CD4-positive, alpha-beta T cell treated with Interleukin-17A for 4 hours (primary cell): Measurements from ENCODE around the gene TOR1B.

Experiments used
- DNase-seq: peaks from one replicate; pipeline ENCODE4 v3.0.0-alpha.2; 2020; ENCODE audit warnings: mixed read lengths

TOR1B gene

GRCh38 chr9:129815278-129815677 lies 12.3 kb downstream of the TOR1B start:
- no peak for DNase-seq

DNA sequence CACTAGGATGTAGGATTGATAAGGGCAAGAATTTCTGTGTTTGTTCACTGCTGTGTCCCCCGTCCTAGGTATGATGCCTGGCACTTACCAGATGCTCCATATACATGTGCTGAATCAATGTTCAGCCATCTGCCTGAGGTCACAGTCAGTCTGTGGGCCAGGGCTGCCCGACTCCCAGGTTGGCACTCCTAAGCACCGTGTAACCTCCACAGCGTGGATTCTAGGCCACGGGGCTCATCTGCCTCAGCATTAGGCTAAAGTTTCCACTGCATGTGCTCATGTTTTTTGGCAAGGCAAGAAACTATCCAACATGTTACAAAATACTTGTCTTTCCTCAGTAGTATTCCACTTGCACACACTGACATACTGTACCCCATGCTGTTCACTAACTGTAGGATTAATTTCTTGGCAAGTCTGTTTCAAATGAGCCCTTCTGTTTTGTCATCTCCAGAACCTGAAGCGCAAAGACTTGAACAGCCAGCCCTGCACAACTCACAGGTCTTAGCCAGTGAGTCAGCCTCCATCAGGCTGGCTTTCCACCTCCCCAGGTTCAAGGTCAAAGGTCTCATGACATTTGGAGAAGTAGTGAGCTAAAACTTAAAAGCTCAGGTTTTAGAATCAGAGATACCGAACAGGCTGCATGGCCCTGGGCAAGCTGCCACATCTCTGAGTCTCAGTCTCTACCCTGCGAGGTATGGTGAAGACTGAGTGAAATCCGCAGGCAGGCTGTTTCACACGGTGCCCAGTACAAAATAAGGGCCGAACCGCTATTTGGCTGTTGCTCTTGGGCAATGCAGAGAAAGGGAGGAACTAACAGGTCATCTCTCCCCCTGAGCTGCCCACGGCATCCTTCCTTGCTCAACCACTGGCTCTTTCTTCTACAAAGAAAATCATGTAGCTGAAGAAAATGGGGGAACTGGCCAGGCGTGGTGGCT lies 13.8 kb downstream of the TOR1B start:
- no peak for DNase-seq

DNA sequence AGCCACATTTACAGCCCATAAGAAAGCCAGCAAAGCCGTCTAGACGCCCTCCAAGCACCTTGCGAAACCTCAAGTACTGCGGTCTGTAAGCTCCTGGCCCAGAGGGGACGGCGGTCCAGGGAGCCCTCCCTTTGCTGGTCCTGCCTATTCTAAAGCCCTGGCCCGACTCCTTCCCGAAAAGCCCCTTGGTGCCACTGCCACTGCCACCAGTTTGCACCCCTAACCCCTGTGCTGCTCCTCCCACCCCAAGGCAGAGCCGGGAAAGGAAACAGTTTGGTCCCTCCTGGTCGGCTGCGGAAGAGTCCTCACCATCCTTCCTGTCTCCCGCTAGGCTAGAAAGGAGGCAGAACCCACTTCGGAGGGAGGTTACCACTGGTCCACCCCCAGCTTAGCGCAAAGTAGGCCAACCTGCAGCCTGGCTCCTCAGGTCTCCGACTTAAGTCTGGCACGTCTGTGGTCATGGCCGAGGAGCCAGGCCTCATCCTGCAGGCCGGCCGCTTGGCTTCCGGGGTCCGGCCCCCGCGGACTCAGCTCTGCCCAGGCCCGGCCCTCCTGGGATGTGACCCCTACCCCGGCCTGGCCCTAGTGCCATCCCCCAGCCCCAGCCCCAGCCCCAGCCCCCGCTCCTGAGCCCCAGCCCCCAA lies 20.0 kb downstream of the TOR1B start:
- peak; percentile 23 for DNase-seq

- DNase-seq, result no peak
These were observed 20.6 kb downstream of the TOR1B start for GRCh38 chr9:129823542-129823934.

- peak; percentile 93 for DNase-seq
These were observed 21.1 kb downstream of the TOR1B start, which contains the start of gene TOR1A for GRCh38 chr9:129823935-129824601. Gene TOR1A, minus strand, starts transcription at chr9:129824136. Its CDS starts 51 bp downstream, at chr9:129824085.

DNA sequence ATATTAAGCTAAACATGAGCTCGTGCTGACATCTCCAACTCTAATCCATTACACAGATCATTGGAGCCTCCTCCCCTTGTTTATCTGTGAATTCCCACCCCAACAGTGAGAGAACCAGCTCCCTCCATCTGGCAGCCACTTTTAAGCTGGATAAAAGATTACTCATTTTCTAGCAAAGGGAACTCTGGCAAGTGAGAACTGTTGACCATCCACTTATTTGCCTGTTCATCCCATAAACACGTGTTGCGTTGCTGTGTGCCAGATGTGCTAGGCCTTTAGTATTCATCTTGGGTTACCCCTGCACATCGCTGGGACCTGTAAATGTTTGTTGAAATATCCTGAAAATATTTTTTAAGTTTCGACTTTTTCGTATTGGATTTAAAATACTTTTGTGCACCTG lies 23.4 kb downstream of the TOR1B start:
- no peak for DNase-seq

DNA sequence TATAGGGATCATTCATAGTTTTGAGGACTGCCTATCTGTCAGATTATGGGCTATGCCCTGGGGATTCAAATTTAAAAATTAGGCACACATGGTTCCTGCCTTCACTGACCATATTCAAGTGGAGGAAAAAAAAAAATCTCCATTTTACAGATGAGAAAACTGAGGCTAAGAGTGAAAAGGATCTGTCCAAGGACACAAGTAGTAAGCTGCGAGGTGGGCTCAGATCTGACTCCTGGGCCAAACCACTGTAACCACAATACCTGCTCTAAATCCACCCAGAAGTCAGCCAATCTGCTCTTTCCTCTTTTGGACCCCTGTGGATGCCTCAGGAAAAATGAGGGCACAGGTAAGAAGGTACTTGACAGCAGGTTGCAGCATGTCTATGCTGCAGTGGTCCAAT lies 23.8 kb downstream of the TOR1B start:
- no peak for DNase-seq

DNA sequence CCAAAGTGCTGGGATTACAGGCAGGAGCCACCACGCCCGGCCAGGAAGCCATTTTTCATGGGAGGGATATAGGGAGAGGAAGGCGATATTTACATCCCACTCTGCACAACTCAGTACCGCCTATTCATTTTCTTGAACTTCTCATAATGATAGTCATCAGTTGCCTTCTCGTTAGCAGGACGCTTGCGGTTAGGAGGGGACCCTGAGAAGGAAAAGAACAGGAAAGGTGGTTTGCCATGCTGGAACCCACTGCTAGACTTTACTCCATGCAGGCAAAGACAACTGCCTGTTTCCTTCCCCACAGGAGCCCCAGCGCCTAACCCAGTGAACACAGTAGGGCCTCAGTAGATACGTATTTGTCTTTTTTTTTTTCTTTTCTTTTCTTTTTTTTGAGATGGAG lies 25.1 kb downstream of the TOR1B start:
- no peak for DNase-seq

- DNase-seq, result no peak
These were observed 26.0 kb downstream of the TOR1B start for GRCh38 chr9:129828969-129829368.

GRCh38 chr9:129832982-129833381 lies 30.0 kb downstream of the TOR1B start:
- no peak for DNase-seq

GRCh38 chr9:129834489-129835127 lies 31.6 kb downstream of the TOR1B start:
- peak; percentile 70 for DNase-seq

- peak; percentile 99 for DNase-seq
These were observed 32.3 kb downstream of the TOR1B start, which contains the start of the genes C9orf78 and USP20 for GRCh38 chr9:129835128-129835859. Gene C9orf78, minus strand, starts transcription at chr9:129835275. Its CDS starts 54 bp downstream, at chr9:129835221. Gene USP20, plus strand, starts transcription at chr9:129835458. Its CDS starts 17,098 bp downstream, at chr9:129852556.

DNA sequence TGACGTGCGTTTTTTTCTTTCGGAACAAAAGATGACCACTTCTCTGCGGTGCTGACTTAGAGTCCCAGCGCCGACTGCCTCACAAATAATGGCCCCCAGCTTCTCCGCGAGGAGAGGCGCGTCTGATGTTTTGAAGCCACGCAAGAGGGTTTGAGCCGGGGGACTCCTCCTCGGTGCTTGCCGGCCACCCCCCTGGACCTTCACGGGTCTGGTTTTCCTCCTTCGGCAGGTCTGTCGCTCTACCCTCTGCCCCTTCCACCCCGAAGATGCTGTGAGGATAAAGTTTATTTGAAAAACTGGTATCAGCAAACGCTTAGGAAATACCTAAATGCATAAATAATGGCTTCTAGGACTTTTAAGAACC lies 32.9 kb downstream of the TOR1B start:
- peak; percentile 24 for DNase-seq

DNA sequence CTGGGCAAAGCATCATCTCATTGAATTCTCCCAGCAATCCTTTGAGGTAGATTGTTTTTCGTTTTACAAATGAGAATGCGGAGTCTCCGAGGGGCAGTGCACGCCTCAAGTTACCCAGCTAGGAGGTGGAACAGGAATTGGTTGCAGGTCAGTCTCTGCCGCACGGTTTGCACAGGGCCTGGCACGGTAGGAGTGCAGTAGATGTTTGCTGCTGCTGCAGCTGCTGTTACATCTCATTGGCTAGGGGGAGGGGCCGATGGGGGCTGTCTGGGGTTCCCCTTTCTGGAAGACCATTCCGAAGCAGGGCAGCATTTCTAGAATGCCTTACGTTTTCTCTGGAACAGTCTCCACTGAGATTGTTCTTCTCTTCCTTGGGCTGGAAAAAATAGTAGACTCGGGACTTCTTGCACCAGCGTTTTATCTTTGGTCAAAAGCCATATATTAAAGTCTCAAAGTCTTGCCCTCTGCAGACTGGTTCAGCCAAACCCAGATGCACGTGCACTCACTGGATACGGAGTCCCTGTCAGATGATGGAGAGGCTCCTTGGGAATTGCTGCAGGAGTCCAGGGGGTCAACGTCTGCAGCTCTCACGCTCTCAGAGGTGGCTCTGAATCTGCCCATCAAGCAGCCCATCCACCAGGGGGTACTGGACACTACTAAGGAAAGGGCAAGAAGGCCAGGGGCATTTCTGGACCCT lies 33.5 kb downstream of the TOR1B start:
- peak; percentile 70 for DNase-seq

DNA sequence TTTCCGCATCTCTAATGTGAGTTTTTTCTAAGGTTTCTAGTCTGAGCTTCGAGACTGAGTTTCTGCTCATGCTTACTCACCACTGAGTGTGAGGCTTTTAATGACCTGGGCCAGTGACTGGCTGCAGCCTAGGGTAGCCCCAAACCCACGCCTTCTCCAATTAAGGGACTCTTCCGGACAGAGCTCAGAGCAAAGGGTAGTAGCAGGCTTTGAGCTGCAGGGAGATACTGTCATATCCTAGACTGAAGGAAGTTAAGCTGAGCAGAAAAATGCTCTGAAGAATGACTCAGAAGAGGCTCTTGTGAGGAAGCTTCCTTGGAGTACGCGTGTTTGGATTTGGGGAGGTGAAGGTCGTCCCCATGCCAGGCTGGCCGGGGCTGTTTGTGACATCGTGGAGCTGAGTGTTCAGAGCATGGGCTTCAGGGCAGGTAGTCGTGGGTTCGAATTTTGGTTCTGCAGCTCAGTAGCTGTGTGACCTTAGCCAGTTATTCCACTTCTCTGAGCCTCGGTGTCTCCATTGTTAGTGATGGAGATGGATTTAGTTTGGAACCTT lies 35.8 kb downstream of the TOR1B start:
- peak; percentile 48 for DNase-seq

- DNase-seq, result no peak
These were observed 36.5 kb downstream of the TOR1B start for GRCh38 chr9:129839324-129840023.

DNA sequence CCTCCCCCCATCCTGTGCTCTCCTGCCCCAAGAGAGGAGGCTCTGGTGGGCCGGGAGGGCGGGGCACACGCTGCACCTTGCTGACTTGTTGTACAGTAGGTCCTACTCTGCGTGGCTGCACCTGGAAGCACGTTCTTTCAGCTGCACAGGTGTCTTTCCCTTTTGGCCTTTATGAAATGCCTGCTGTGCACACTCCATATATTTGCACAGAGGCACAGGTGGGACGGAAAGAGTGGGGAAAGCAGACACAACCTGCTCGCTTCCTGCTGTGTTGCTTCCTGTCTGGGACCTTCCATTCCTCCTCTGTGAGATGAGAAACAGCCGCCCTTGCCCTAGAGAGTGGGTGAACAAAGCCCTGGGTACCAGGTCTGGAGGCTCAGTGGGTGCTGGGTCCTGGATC lies 37.0 kb downstream of the TOR1B start:
- DNase-seq, result peak; percentile 59

- DNase-seq, result no peak
These were observed 38.1 kb downstream of the TOR1B start for GRCh38 chr9:129841071-129841470.

- no peak for DNase-seq
These were observed 42.4 kb downstream of the TOR1B start for GRCh38 chr9:129845373-129845772.

- no peak for DNase-seq
These were observed 45.9 kb downstream of the TOR1B start for GRCh38 chr9:129848712-129849441.
